HepG2 (cell line): ENCODE results near the gene KLHL28. TPM values are rescaled to one million over a fixed set of nuclear protein-coding genes. Genes with fewer than 3 reads are reported as not detected.

Source experiments
- ARID3A ChIP-seq: IDR thresholded peaks from 2 replicates; pipeline ENCODE4 v1.6.1; 2012; ENCODE audit warnings: low read depth, low read length, improper control_type of control experiment
- ELF3 ChIP-seq: IDR thresholded peaks from 2 replicates; pipeline ENCODE4 v1.6.1; 2016; ENCODE audit warnings: missing genetic modification reagents, missing compliant biosample characterization
- GPN1 ChIP-seq: sonication (generic); formaldehyde crosslinking; IDR thresholded peaks from 2 replicates; pipeline ENCODE4 v1.5.1; 2020; ENCODE audit warnings: missing genetic modification reagents, borderline replicate concordance
- KIAA2018 ChIP-seq: sonication (generic); formaldehyde crosslinking; IDR thresholded peaks from 2 replicates; pipeline ENCODE4 v1.5.0; 2020; ENCODE audit warnings: mild to moderate bottlenecking, missing genetic modification reagents, borderline replicate concordance
- RAD21 ChIP-seq: fragments of 450-650 bp; formaldehyde crosslinking; IDR thresholded peaks from 2 replicates; pipeline ENCODE4 v1.5.0; 2020; ENCODE audit warnings: mild to moderate bottlenecking
- ZFX ChIP-seq: sonication (generic); formaldehyde crosslinking; IDR thresholded peaks from 2 replicates; pipeline ENCODE4 v1.4.0; 2020; ENCODE audit warnings: mild to moderate bottlenecking, low read depth, missing genetic modification reagents, moderate library complexity
- ZMYM4 ChIP-seq: sonication (generic); formaldehyde crosslinking; IDR thresholded peaks from 2 replicates; pipeline ENCODE4 v1.8.1; 2023; ENCODE audit warnings: mild to moderate bottlenecking, missing genetic modification reagents
- ZNF274 ChIP-seq: sonication (generic); formaldehyde crosslinking; IDR thresholded peaks from 2 replicates; pipeline ENCODE4 v1.5.1; 2020; ENCODE audit warnings: mild to moderate bottlenecking, missing genetic modification reagents
- ZNF280D ChIP-seq: sonication (generic); formaldehyde crosslinking; IDR thresholded peaks from 2 replicates; pipeline ENCODE4 v1.5.1; 2020; ENCODE audit warnings: mild to moderate bottlenecking, missing genetic modification reagents
- ZNF333 ChIP-seq: sonication (generic); formaldehyde crosslinking; IDR thresholded peaks from 2 replicates; pipeline ENCODE4 v1.4.0; 2020; ENCODE audit warnings: mild to moderate bottlenecking, missing genetic modification reagents, borderline replicate concordance
- ZNF512 ChIP-seq: sonication (generic); formaldehyde crosslinking; IDR thresholded peaks from 2 replicates; pipeline ENCODE4 v1.4.0; 2020; ENCODE audit warnings: mild to moderate bottlenecking, missing genetic modification reagents
- ZNF746 ChIP-seq: sonication (generic); formaldehyde crosslinking; IDR thresholded peaks from 2 replicates; pipeline ENCODE4 v1.8.0; 2022; ENCODE audit warnings: mild to moderate bottlenecking, missing genetic modification reagents
- polyA plus RNA-seq, 8 experiments: library from polyadenylated mRNA; depleted of rRNA in 3 of 8; stranded (reverse) in 7 of 8; unstranded in 1 of 8; fragments of >200 nt; fragmentation: Illumina TruSeq in 4 of 8; extraction: Trizol in 4 of 8; gene quantifications; 2 replicates each; pipeline versions ENCODE4 v1.2.1 to v1.2.3, GENCODE V29; 2011 to 2016; ENCODE audit warnings: low read depth in 4 of 8, missing spikeins in 1 of 8, mixed read lengths in 1 of 8; ENCODE audit not compliant: insufficient read depth in 1 of 8
- total RNA-seq, 5 experiments: library from RNA; depleted of rRNA; stranded (reverse); fragments of >200 nt; fragmentation: Illumina TruSeq; extraction: Trizol; gene quantifications; 2 replicates each; pipeline ENCODE4 v1.2.3, GENCODE V29; 2016; ENCODE audit warnings: low read depth in 1 of 5

Gene KLHL28
- total and polyA plus RNA-seq, 2 of the 13 experiments (the other 11 are each of a cell fraction or from before 2014, with no cell fraction given) = 3.4 to 6.6 TPM

GRCh38 chr14:44961554-44962333, at the start of gene KLHL28, which contains the start of gene TOGARAM1 (continued):
- TF ChIP-seq KIAA2018 (CRISPR knock-in tag) (no peak), ZNF274 (peak; percentile 56), ZNF333 (CRISPR knock-in tag) (0 out of 2 replicates have a peak, but pooled peaks have one; percentile 61), ZNF280D (no peak), ELF3 (peak; percentile 99), ZNF746 (peak; percentile 72; the same call in 1 of the 2 replicates), ZNF512 (no peak), ZMYM4 (CRISPR knock-in tag) (peak; percentile 89), RAD21 (CRISPR knock-in tag) (0 out of 2 replicates have a peak, but pooled peaks have one; percentile 44), ZFX (peak; percentile 92), ARID3A (peak; percentile 11), GPN1 (no peak)
